ENCODE results near the gene JUN. TPM values are rescaled to one million over a fixed set of nuclear protein-coding genes. Genes with fewer than 3 reads are reported as not detected.

JUN gene
- total and polyA plus RNA-seq, 2 of the 13 experiments (the other 11 are each of a cell fraction or from before 2014, with no cell fraction given) = 18.2 to 22.3 TPM

GRCh38 chr1:58763214-58763613 lies 20.6 kb downstream of the JUN start (continued):
- TF ChIP-seq, protein P1, sequence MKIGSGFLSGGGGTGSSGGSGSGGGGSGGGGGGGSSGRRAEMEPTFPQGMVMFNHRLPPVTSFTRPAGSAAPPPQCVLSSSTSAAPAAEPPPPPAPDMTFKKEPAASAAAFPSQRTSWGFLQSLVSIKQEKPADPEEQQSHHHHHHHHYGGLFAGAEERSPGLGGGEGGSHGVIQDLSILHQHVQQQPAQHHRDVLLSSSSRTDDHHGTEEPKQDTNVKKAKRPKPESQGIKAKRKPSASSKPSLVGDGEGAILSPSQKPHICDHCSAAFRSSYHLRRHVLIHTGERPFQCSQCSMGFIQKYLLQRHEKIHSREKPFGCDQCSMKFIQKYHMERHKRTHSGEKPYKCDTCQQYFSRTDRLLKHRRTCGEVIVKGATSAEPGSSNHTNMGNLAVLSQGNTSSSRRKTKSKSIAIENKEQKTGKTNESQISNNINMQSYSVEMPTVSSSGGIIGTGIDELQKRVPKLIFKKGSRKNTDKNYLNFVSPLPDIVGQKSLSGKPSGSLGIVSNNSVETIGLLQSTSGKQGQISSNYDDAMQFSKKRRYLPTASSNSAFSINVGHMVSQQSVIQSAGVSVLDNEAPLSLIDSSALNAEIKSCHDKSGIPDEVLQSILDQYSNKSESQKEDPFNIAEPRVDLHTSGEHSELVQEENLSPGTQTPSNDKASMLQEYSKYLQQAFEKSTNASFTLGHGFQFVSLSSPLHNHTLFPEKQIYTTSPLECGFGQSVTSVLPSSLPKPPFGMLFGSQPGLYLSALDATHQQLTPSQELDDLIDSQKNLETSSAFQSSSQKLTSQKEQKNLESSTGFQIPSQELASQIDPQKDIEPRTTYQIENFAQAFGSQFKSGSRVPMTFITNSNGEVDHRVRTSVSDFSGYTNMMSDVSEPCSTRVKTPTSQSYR (CRISPR knock-in tag; IDR thresholded peaks at IDR 0.05; ENCODE audit: borderline replicate concordance) = no peak
- TF ChIP-seq, protein P2, sequence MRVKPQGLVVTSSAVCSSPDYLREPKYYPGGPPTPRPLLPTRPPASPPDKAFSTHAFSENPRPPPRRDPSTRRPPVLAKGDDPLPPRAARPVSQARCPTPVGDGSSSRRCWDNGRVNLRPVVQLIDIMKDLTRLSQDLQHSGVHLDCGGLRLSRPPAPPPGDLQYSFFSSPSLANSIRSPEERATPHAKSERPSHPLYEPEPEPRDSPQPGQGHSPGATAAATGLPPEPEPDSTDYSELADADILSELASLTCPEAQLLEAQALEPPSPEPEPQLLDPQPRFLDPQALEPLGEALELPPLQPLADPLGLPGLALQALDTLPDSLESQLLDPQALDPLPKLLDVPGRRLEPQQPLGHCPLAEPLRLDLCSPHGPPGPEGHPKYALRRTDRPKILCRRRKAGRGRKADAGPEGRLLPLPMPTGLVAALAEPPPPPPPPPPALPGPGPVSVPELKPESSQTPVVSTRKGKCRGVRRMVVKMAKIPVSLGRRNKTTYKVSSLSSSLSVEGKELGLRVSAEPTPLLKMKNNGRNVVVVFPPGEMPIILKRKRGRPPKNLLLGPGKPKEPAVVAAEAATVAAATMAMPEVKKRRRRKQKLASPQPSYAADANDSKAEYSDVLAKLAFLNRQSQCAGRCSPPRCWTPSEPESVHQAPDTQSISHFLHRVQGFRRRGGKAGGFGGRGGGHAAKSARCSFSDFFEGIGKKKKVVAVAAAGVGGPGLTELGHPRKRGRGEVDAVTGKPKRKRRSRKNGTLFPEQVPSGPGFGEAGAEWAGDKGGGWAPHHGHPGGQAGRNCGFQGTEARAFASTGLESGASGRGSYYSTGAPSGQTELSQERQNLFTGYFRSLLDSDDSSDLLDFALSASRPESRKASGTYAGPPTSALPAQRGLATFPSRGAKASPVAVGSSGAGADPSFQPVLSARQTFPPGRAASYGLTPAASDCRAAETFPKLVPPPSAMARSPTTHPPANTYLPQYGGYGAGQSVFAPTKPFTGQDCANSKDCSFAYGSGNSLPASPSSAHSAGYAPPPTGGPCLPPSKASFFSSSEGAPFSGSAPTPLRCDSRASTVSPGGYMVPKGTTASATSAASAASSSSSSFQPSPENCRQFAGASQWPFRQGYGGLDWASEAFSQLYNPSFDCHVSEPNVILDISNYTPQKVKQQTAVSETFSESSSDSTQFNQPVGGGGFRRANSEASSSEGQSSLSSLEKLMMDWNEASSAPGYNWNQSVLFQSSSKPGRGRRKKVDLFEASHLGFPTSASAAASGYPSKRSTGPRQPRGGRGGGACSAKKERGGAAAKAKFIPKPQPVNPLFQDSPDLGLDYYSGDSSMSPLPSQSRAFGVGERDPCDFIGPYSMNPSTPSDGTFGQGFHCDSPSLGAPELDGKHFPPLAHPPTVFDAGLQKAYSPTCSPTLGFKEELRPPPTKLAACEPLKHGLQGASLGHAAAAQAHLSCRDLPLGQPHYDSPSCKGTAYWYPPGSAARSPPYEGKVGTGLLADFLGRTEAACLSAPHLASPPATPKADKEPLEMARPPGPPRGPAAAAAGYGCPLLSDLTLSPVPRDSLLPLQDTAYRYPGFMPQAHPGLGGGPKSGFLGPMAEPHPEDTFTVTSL (CRISPR knock-in tag; IDR thresholded peaks at IDR 0.05; ENCODE audit: borderline replicate concordance) = peak; percentile 72; the same call in 1 of the 2 replicates
- TF ChIP-seq ZNF775 (CRISPR knock-in tag; IDR thresholded peaks at IDR 0.05; ENCODE audit: borderline replicate concordance) (no peak), ZBTB3 (CRISPR knock-in tag; IDR thresholded peaks at IDR 0.05; ENCODE audit: borderline replicate concordance, low read depth) (no peak), ZNF33B (CRISPR knock-in tag; IDR thresholded peaks at IDR 0.05) (no peak), ZNF282 (IDR thresholded peaks at IDR 0.05; ENCODE audit: partially characterized antibody) (no peak), NFKB2 (CRISPR knock-in tag; IDR thresholded peaks at IDR 0.05; ENCODE audit: borderline replicate concordance) (no peak), ATRX (CRISPR knock-in tag; IDR thresholded peaks at IDR 0.05; ENCODE audit: borderline replicate concordance) (no peak), ZSCAN31 (CRISPR knock-in tag; IDR thresholded peaks at IDR 0.05; ENCODE audit: low read depth) (no peak), XRCC5 (optimal IDR thresholded peaks at IDR 0.05; ENCODE audit: low read length) (no peak)
- TF ChIP-seq, protein P3, sequence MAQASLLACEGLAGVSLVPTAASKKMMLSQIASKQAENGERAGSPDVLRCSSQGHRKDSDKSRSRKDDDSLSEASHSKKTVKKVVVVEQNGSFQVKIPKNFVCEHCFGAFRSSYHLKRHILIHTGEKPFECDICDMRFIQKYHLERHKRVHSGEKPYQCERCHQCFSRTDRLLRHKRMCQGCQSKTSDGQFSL (CRISPR knock-in tag; IDR thresholded peaks at IDR 0.05) = no peak
- TF ChIP-seq, protein P4, sequence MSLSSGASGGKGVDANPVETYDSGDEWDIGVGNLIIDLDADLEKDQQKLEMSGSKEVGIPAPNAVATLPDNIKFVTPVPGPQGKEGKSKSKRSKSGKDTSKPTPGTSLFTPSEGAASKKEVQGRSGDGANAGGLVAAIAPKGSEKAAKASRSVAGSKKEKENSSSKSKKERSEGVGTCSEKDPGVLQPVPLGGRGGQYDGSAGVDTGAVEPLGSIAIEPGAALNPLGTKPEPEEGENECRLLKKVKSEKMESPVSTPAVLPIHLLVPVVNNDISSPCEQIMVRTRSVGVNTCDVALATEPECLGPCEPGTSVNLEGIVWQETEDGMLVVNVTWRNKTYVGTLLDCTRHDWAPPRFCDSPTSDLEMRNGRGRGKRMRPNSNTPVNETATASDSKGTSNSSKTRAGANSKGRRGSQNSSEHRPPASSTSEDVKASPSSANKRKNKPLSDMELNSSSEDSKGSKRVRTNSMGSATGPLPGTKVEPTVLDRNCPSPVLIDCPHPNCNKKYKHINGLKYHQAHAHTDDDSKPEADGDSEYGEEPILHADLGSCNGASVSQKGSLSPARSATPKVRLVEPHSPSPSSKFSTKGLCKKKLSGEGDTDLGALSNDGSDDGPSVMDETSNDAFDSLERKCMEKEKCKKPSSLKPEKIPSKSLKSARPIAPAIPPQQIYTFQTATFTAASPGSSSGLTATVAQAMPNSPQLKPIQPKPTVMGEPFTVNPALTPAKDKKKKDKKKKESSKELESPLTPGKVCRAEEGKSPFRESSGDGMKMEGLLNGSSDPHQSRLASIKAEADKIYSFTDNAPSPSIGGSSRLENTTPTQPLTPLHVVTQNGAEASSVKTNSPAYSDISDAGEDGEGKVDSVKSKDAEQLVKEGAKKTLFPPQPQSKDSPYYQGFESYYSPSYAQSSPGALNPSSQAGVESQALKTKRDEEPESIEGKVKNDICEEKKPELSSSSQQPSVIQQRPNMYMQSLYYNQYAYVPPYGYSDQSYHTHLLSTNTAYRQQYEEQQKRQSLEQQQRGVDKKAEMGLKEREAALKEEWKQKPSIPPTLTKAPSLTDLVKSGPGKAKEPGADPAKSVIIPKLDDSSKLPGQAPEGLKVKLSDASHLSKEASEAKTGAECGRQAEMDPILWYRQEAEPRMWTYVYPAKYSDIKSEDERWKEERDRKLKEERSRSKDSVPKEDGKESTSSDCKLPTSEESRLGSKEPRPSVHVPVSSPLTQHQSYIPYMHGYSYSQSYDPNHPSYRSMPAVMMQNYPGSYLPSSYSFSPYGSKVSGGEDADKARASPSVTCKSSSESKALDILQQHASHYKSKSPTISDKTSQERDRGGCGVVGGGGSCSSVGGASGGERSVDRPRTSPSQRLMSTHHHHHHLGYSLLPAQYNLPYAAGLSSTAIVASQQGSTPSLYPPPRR (CRISPR knock-in tag; IDR thresholded peaks at IDR 0.05; ENCODE audit: borderline replicate concordance) = no peak

Data from HepG2 (cell line).